Measurements from ENCODE around the gene MAP4K5.
"Not testable (repeated sequence)": the region's sequence is repeated elsewhere in the genome, so short reads cannot be mapped to it uniquely, and the experiment has no call there.

GRCh38 chr14:50507078-50507477, 25.3 kb downstream of the MAP4K5 start:
- TF ChIP-seq SAFB2 (CRISPR knock-in tag; IDR thresholded peaks at IDR 0.05; ENCODE audit: borderline replicate concordance, low read depth); CTCF (CRISPR knock-in tag; IDR thresholded peaks at IDR 0.05): not testable (repeated sequence)
